Measurements from ENCODE around the gene NLRP9. TPM values are rescaled to one million over a fixed set of nuclear protein-coding genes. Genes with fewer than 3 reads are reported as not detected.

The NLRP9 gene
- total and polyA plus RNA-seq, 8 donors = 0.04 to 0.12 (median 0.07) TPM; not detected in 4

DNA sequence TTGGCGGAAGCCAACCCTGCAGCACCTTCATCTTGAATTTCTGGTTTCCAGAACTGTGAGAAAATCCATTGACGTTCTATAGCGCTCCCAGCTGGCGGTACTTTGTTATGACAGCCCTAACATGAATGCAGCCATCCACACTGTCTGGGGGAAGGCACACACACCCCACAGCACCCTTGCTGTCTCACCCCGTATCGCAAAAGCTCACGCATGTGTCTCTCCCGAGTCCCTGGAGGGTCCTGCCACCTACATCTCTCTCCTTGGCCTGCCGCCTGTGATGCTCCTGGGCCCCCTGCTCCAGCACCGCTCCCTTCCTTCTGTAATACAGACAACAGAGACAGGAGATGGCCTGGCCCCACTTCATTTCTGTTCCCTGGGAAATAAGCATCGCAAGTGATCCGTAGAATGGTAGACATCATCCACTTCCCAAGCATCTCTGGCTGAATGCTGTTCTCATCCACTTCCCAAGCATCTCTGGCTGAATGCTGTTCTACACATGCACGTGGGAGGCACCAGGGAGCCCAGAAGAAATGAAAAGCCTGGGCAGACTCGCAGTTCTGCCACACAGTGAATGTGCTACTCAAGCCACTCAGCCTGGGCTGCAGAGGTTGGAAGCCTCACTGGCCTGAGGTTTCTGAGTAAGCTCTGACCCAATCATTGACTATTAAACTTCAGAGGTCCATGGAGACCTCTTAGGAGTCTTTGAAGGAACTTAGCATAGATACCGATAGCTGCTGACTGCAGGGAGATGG lies 33.5 kb downstream of the NLRP9 start:
- TF ChIP-seq, protein P1, sequence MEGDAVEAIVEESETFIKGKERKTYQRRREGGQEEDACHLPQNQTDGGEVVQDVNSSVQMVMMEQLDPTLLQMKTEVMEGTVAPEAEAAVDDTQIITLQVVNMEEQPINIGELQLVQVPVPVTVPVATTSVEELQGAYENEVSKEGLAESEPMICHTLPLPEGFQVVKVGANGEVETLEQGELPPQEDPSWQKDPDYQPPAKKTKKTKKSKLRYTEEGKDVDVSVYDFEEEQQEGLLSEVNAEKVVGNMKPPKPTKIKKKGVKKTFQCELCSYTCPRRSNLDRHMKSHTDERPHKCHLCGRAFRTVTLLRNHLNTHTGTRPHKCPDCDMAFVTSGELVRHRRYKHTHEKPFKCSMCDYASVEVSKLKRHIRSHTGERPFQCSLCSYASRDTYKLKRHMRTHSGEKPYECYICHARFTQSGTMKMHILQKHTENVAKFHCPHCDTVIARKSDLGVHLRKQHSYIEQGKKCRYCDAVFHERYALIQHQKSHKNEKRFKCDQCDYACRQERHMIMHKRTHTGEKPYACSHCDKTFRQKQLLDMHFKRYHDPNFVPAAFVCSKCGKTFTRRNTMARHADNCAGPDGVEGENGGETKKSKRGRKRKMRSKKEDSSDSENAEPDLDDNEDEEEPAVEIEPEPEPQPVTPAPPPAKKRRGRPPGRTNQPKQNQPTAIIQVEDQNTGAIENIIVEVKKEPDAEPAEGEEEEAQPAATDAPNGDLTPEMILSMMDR (IDR thresholded peaks at IDR 0.05) = no peak
- FAIRE-seq (no peak), DNase-seq (no peak), ATAC-seq (peak in 2 of 4 donors; percentile 12 to 28)
- Histone ChIP-seq H3K27me3 (no peaks in the 10 kb centered on the region), H3K27ac (no peak overlapping the region), H3K4me3 (no peak overlapping the region), H3K36me3 (no peaks in the 10 kb centered on the region), H3K4me1 (no peaks in the 10 kb centered on the region), H3K9me3 (no peaks in the 10 kb centered on the region)
- intact Hi-C loops (cut with DNase I) = loop anchor here in 1 of 3 donors (5.0 kb wide), 1 partner anchor 108 kb away; no protein-coding TSS in a partner anchor
- 86 to 95% methylated on average over 15 of the region's 15 CpGs for WGBS, 2 donors

DNA sequence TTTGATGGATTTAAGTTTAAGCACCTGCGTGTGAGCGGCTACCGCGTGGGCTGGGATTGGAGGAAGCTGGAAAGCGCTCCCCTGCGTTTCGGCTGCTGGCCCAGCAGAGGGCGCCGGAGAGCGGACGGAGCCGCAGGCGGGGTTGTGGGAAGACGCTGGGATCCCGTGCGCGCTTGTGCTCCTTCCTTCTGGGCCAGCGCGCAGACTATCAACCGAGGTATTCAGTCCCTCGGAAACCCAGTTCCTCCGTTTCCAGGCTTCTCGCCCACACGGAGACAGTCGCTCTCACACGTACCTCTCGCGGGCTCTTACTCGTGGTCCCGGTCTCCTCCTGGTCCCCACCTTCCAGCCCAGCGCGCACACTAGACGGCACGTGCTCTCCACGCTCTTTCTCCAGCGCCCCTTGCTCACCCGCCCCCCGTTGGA lies 34.4 kb downstream of the NLRP9 start:
- WGBS, 2 donors = 32 to 33% methylated on average over 38 of the region's 38 CpGs
- Histone ChIP-seq H3K4me3 (no peak overlapping the region), H3K27me3 (no peaks in the 10 kb centered on the region), H3K9me3 (no peaks in the 10 kb centered on the region), H3K4me1 (no peaks in the 10 kb centered on the region), H3K27ac (no peak overlapping the region), H3K36me3 (peaks cover 0 to 3% (median 0%) of the 10 kb centered on the region in 3 donors)
- intact Hi-C loops (cut with DNase I) = loop anchor here in 1 of 3 donors (5.0 kb wide), 1 partner anchor 108 kb away; no protein-coding TSS in a partner anchor
- TF ChIP-seq, protein P1 (IDR thresholded peaks at IDR 0.05) = peak; percentile 75 to 93 (median 84)
- FAIRE-seq = no peak
- DNase-seq = peak in 5 of 6 donors; percentile 51 to 89 (median 77)
- ATAC-seq = peak; percentile 82 to 94 (median 89)

DNA sequence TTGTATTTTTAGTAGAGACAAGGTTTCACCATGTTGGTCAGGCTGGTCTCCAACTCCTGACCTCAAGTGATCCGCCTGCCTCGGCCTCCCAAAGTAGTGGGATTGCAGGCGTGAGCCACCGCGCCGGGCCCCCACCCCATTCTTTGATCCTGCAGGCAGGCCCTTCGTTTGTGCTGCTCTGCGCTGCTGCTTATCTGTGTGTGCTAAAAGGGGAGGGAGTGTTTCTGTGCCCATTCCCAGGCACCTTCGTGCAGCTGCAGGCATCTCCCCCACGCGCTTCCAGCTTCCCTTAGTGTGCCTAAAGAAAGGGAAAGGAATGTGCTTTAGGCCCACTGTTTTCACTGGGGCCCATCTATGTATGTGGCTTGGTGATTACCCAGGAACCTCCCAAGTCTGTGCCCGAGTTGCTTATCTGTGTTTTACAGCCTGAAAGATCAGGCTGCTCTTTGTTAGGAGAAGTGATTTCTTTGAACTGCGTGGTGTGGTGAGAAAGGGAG lies 36.0 kb downstream of the NLRP9 start:
- FAIRE-seq (no peak), DNase-seq (no peak), ATAC-seq (peak; percentile 26 to 61 (median 48))
- no peak overlapping the region for H3K4me3 ChIP-seq
- H3K9me3 ChIP-seq = no peaks in the 10 kb centered on the region
- H3K4me1 ChIP-seq = no peaks in the 10 kb centered on the region
- H3K36me3 ChIP-seq = peaks cover 0 to 3% (median 0%) of the 10 kb centered on the region in 3 donors
- intact Hi-C loops (cut with DNase I) = loop anchor here in 1 of 3 donors (5.0 kb wide), 1 partner anchor 110 kb away; no protein-coding TSS in a partner anchor
- H3K27ac ChIP-seq = no peak overlapping the region
- H3K27me3 ChIP-seq = no peaks in the 10 kb centered on the region
- 35 to 37% methylated on average over 13 of the region's 13 CpGs for WGBS, 2 donors
- TF ChIP-seq, protein P1 (IDR thresholded peaks at IDR 0.05) = no peak

DNA sequence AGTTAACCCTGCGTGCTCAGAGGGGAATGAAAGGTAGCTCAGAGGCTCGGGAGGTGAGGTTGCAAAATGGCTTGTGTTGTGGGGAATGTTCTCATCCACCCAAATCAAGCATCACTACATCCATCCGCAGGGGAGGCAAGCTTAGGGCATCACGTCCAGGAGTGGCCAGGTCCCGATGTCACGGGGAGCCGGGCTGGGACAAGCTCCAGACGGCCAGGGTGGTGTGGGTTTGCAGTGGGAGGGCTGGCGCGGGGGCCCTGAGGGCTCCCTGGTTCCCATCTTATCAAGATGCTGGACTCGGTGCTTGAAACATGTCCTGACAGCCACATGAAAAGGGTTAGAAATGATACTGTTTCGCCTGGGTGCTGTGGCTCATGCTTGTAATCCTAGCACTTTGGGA lies 37.4 kb downstream of the NLRP9 start:
- Histone ChIP-seq H3K9me3 (no peaks in the 10 kb centered on the region), H3K36me3 (peaks cover 4 to 16% (median 9%) of the 10 kb centered on the region in 3 donors), H3K27ac (no peak overlapping the region), H3K27me3 (no peaks in the 10 kb centered on the region), H3K4me1 (no peaks in the 10 kb centered on the region), H3K4me3 (no peak overlapping the region)
- intact Hi-C loops (cut with DNase I) = loop anchor here in 1 of 3 donors (5.0 kb wide), 1 partner anchor 111 kb away; no protein-coding TSS in a partner anchor
- DNase-seq = no peak
- FAIRE-seq = no peak
- ATAC-seq = no peak
- TF ChIP-seq, protein P1 (IDR thresholded peaks at IDR 0.05) = no peak
- WGBS, 2 donors = 93% methylated on average over 12 of the region's 12 CpGs

Data from pancreas (tissue), 10 donors.